ENCODE measurements around the gene ARHGEF2.

The ARHGEF2 gene

GRCh38 chr1:155977690-155978324, 540 bp downstream of the ARHGEF2 start:
- peak overlapping the region; percentile 83 for H3K4me3 ChIP-seq (ENCODE audit: low read length)
- H3K27ac ChIP-seq (ENCODE audit: low read length) = no peak overlapping the region
- DNase-seq (ENCODE audit: low read depth, low spot score) = no peak
- H3K27me3 ChIP-seq (ENCODE audit: control insufficient read depth, insufficient read depth, low read length) = no peaks in the 10 kb centered on the region
- WGBS (ENCODE audit: insufficient coverage, insufficient read length) = no CpG with 5 or more reads among the region's 52 CpGs
- peaks cover 16% of the 10 kb centered on the region for H3K4me1 ChIP-seq (ENCODE audit: control insufficient read depth, insufficient read depth, low read length)
- no peaks in the 10 kb centered on the region for H3K36me3 ChIP-seq (ENCODE audit: control insufficient read depth, insufficient read depth, low read length)
- no peaks in the 10 kb centered on the region for H3K9me3 ChIP-seq (ENCODE audit: control insufficient read depth, insufficient read depth, low read length)

- H3K4me1 ChIP-seq (ENCODE audit: control insufficient read depth, insufficient read depth, low read length) = peaks cover 17% of the 10 kb centered on the region
Observed at GRCh38 chr1:155976913-155977689, 1.2 kb downstream of the ARHGEF2 start.

GRCh38 chr1:155976062-155976912, 2.1 kb downstream of the ARHGEF2 start:
- DNase-seq (ENCODE audit: low read depth, low spot score) = no peak
- Histone ChIP-seq H3K27me3 (ENCODE audit: control insufficient read depth, insufficient read depth, low read length) (no peaks in the 10 kb centered on the region), H3K9me3 (ENCODE audit: control insufficient read depth, insufficient read depth, low read length) (no peaks in the 10 kb centered on the region), H3K27ac (ENCODE audit: low read length) (no peak overlapping the region), H3K4me3 (ENCODE audit: low read length) (peak overlapping the region; percentile 14; the same call in 1 of the 2 replicates), H3K36me3 (ENCODE audit: control insufficient read depth, insufficient read depth, low read length) (no peaks in the 10 kb centered on the region), H3K4me1 (ENCODE audit: control insufficient read depth, insufficient read depth, low read length) (peaks cover 19% of the 10 kb centered on the region)
- no CpG with 5 or more reads among the region's 14 CpGs for WGBS (ENCODE audit: insufficient coverage, insufficient read length)

More at GRCh38 chr1:155976913-155977689, 1.2 kb downstream of the ARHGEF2 start:
- Histone ChIP-seq H3K27ac (ENCODE audit: low read length) (no peak overlapping the region), H3K9me3 (ENCODE audit: control insufficient read depth, insufficient read depth, low read length) (no peaks in the 10 kb centered on the region), H3K36me3 (ENCODE audit: control insufficient read depth, insufficient read depth, low read length) (no peaks in the 10 kb centered on the region), H3K27me3 (ENCODE audit: control insufficient read depth, insufficient read depth, low read length) (no peaks in the 10 kb centered on the region), H3K4me3 (ENCODE audit: low read length) (peak overlapping the region; percentile 83)
- DNase-seq (ENCODE audit: low read depth, low spot score) = no peak
- no CpG with 5 or more reads among the region's 5 CpGs for WGBS (ENCODE audit: insufficient coverage, insufficient read length)

- 100% methylated on average over 1 of the region's 4 CpGs for WGBS (ENCODE audit: insufficient coverage, insufficient read length)
Observed at GRCh38 chr1:155975375-155976061, 2.8 kb downstream of the ARHGEF2 start.

GRCh38 chr1:155974208-155975115, 3.9 kb downstream of the ARHGEF2 start:
- Histone ChIP-seq H3K4me1 (ENCODE audit: control insufficient read depth, insufficient read depth, low read length) (peaks cover 19% of the 10 kb centered on the region), H3K4me3 (ENCODE audit: low read length) (no peak overlapping the region), H3K27ac (ENCODE audit: low read length) (no peak overlapping the region), H3K36me3 (ENCODE audit: control insufficient read depth, insufficient read depth, low read length) (no peaks in the 10 kb centered on the region), H3K27me3 (ENCODE audit: control insufficient read depth, insufficient read depth, low read length) (no peaks in the 10 kb centered on the region), H3K9me3 (ENCODE audit: control insufficient read depth, insufficient read depth, low read length) (no peaks in the 10 kb centered on the region)
- DNase-seq (ENCODE audit: low read depth, low spot score) = no peak
- WGBS (ENCODE audit: insufficient coverage, insufficient read length) = no CpG with 5 or more reads among the region's 13 CpGs

More at GRCh38 chr1:155975375-155976061, 2.8 kb downstream of the ARHGEF2 start:
- H3K4me3 ChIP-seq (ENCODE audit: low read length) = no peak overlapping the region; the same call in 1 of the 2 replicates
- no peaks in the 10 kb centered on the region for H3K36me3 ChIP-seq (ENCODE audit: control insufficient read depth, insufficient read depth, low read length)
- no peaks in the 10 kb centered on the region for H3K9me3 ChIP-seq (ENCODE audit: control insufficient read depth, insufficient read depth, low read length)
- H3K27me3 ChIP-seq (ENCODE audit: control insufficient read depth, insufficient read depth, low read length) = no peaks in the 10 kb centered on the region
- H3K4me1 ChIP-seq (ENCODE audit: control insufficient read depth, insufficient read depth, low read length) = peaks cover 19% of the 10 kb centered on the region
- H3K27ac ChIP-seq (ENCODE audit: low read length) = no peak overlapping the region
- DNase-seq (ENCODE audit: low read depth, low spot score) = no peak

- no peak overlapping the region for H3K27ac ChIP-seq (ENCODE audit: low read length)
- H3K4me3 ChIP-seq (ENCODE audit: low read length) = no peak overlapping the region
- no peaks in the 10 kb centered on the region for H3K9me3 ChIP-seq (ENCODE audit: control insufficient read depth, insufficient read depth, low read length)
- peaks cover 20% of the 10 kb centered on the region for H3K4me1 ChIP-seq (ENCODE audit: control insufficient read depth, insufficient read depth, low read length)
- WGBS (ENCODE audit: insufficient coverage, insufficient read length) = no CpG with 5 or more reads among the region's 3 CpGs
- 0 out of 2 replicates have a peak, but pooled peaks cover 4% of the 10 kb centered on the region for H3K36me3 ChIP-seq (ENCODE audit: control insufficient read depth, insufficient read depth, low read length)
- H3K27me3 ChIP-seq (ENCODE audit: control insufficient read depth, insufficient read depth, low read length) = no peaks in the 10 kb centered on the region
- DNase-seq (ENCODE audit: low read depth, low spot score) = no peak
Observed at GRCh38 chr1:155973723-155974122, 4.6 kb downstream of the ARHGEF2 start.

GRCh38 chr1:155971910-155972809, 6.2 kb downstream of the ARHGEF2 start:
- H3K36me3 ChIP-seq (ENCODE audit: control insufficient read depth, insufficient read depth, low read length) = 0 out of 2 replicates have a peak, but pooled peaks cover 4% of the 10 kb centered on the region
- no peaks in the 10 kb centered on the region for H3K27me3 ChIP-seq (ENCODE audit: control insufficient read depth, insufficient read depth, low read length)
- no peaks in the 10 kb centered on the region for H3K9me3 ChIP-seq (ENCODE audit: control insufficient read depth, insufficient read depth, low read length)
- DNase-seq (ENCODE audit: low read depth, low spot score) = no peak
- no CpG with 5 or more reads among the region's 9 CpGs for WGBS (ENCODE audit: insufficient coverage, insufficient read length)
- peaks cover 24% of the 10 kb centered on the region for H3K4me1 ChIP-seq (ENCODE audit: control insufficient read depth, insufficient read depth, low read length)
- H3K27ac ChIP-seq (ENCODE audit: low read length) = no peak overlapping the region
- no peak overlapping the region; the same call in 1 of the 2 replicates for H3K4me3 ChIP-seq (ENCODE audit: low read length)

- Histone ChIP-seq H3K4me1 (ENCODE audit: control insufficient read depth, insufficient read depth, low read length) (peaks cover 21% of the 10 kb centered on the region), H3K4me3 (ENCODE audit: low read length) (no peak overlapping the region), H3K27me3 (ENCODE audit: control insufficient read depth, insufficient read depth, low read length) (no peaks in the 10 kb centered on the region), H3K36me3 (ENCODE audit: control insufficient read depth, insufficient read depth, low read length) (peaks cover 9% of the 10 kb centered on the region; the same call in 1 of the 2 replicates), H3K27ac (ENCODE audit: low read length) (no peak overlapping the region), H3K9me3 (ENCODE audit: control insufficient read depth, insufficient read depth, low read length) (no peaks in the 10 kb centered on the region)
- DNase-seq (ENCODE audit: low read depth, low spot score) = no peak
- WGBS (ENCODE audit: insufficient coverage, insufficient read length) = no CpG with 5 or more reads among the region's 11 CpGs
Observed at GRCh38 chr1:155970531-155971167, 7.7 kb downstream of the ARHGEF2 start.
